Pancreas (tissue), 10 donors: ENCODE data around the gene EEF2K. TPM values are rescaled to one million over a fixed set of nuclear protein-coding genes. Genes with fewer than 3 reads are reported as not detected.

Source experiments
- ATAC-seq, 4 donors: fragments of 200-7000 bp; cut with Tn5 transposase; one replicate each; pipeline versions ENCODE4 v1.8.0 to v1.9.1; 2020; ENCODE audit warnings: mild to moderate bottlenecking in 4 of 4, moderate library complexity in 4 of 4
- DNase-seq, 6 donors: peaks; one replicate each; pipeline ENCODE4 v3.0.0-alpha.2; 2020
- FAIRE-seq: peaks from 2 replicates; lab custom pipeline; 2012; peaks lifted over from hg19 to GRCh38; lab: Jason Lieb, UNC
- H3K27ac ChIP-seq, 4 donors: fragments of 200-600 bp; sonication (generic); 1 replicate in 3 of 4; 2 replicates in 1 of 4; pipeline versions ENCODE4 v1.5.0 to v1.8.0; 2020
- H3K27me3 ChIP-seq, 4 donors: fragments of 200-600 bp; one replicate each; pipeline ENCODE4 v1.8.0; 2021
- H3K36me3 ChIP-seq, 3 donors: fragments of 200-600 bp; sonication (generic) in 1 of 3; one replicate each; pipeline versions ENCODE4 v1.5.0 to v1.8.0; 2020 to 2021
- H3K4me1 ChIP-seq, 3 donors: fragments of 200-600 bp; one replicate each; pipeline ENCODE4 v1.8.0; 2021
- H3K4me3 ChIP-seq, 4 donors: fragments of 200-600 bp; sonication (generic) in 2 of 4; one replicate each; pipeline versions ENCODE4 v1.5.0 to v1.8.0; 2020 to 2021
- H3K9me3 ChIP-seq, 4 donors: fragments of 200-600 bp; one replicate each; pipeline ENCODE4 v1.8.0; 2021
- WGBS, 2 donors: extraction: QIAGEN DNeasy Blood & Tissue Kit; methylation state at CpG; one replicate each; pipeline ENCODE4 v1.1.7; 2013; 5-methylcytosine and 5-hydroxymethylcytosine counted together
- intact Hi-C, 3 donors: fragments of 100-400 bp; cut with DNase I; formaldehyde crosslinking; loops; one replicate each; pipeline versions ENCODE4 v1.11.1 to v1.14.2; 2022
- polyA plus RNA-seq, 2 donors: library from polyadenylated mRNA; stranded (reverse); fragments of 200-250 nt; gene quantifications; one replicate each; pipeline ENCODE4 v1.2.3, GENCODE V29; 2013
- total RNA-seq, 6 donors: library from RNA; stranded (reverse); fragmentation: NEBNext Ultra II Directional in 4 of 6; extraction: Animal tissue kit (Norgen Biotek cat#: 25700) in 4 of 6; gene quantifications; one replicate each; pipeline versions ENCODE4 v1.2.1 to v1.2.4, GENCODE V29; 2021 to 2023
- TF ChIP-seq, protein P1 (sequence below), 4 donors: fragments of 200-600 bp; sonication (generic) in 3 of 4; IDR thresholded peaks; one replicate each; pipeline versions ENCODE4 v1.5.0 to v1.8.0; 2021; ENCODE audit warnings: antibody characterized with exemption in 4 of 4
- donor health status: healthy with polysubstance abuse.
- donor health status: DM: no; HTN: no; CAD: no; lungs with moderate emphysema.
- donor health status: DM: no; HTN: no; CAD: no.
- donor health status: control.
- donor health status: control.
- donor health status: Bipolar disorder and iron deficiency.
- donor health status: DM: yes; HTN: yes; CAD: no.
- donor health status: DM: no; HTN: no; CAD: no.
- donor health status: DM: no; HTN: no; CAD: no.
- donor health status: DM: yes; HTN: yes; CAD: no.

The EEF2K gene
- total and polyA plus RNA-seq, 8 donors: 6.1 to 21.1 (median 16.5) TPM

- peaks cover 0 to under 1% (median 0%) of the 10 kb centered on the region in 3 donors for H3K4me1 ChIP-seq
- H3K27ac ChIP-seq: no peak overlapping the region
- intact Hi-C loops: loop anchor here in 2 of 3 donors (5.0 to 10.0 kb wide), 2 partner anchors 84 to 286 kb away; partner anchors contain the start of genes EEF2K (in 1 of the 2), MOSMO (in 1 of the 2) and PDZD9 (in 1 of the 2)
- TF ChIP-seq, protein P1, sequence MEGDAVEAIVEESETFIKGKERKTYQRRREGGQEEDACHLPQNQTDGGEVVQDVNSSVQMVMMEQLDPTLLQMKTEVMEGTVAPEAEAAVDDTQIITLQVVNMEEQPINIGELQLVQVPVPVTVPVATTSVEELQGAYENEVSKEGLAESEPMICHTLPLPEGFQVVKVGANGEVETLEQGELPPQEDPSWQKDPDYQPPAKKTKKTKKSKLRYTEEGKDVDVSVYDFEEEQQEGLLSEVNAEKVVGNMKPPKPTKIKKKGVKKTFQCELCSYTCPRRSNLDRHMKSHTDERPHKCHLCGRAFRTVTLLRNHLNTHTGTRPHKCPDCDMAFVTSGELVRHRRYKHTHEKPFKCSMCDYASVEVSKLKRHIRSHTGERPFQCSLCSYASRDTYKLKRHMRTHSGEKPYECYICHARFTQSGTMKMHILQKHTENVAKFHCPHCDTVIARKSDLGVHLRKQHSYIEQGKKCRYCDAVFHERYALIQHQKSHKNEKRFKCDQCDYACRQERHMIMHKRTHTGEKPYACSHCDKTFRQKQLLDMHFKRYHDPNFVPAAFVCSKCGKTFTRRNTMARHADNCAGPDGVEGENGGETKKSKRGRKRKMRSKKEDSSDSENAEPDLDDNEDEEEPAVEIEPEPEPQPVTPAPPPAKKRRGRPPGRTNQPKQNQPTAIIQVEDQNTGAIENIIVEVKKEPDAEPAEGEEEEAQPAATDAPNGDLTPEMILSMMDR (IDR thresholded peaks at IDR 0.05): no peak
- no peak for DNase-seq
- ATAC-seq: no peak
- H3K4me3 ChIP-seq: no peak overlapping the region
- H3K27me3 ChIP-seq: peaks cover 0 to 2% (median 0%) of the 10 kb centered on the region in 4 donors
- H3K9me3 ChIP-seq: no peaks in the 10 kb centered on the region
- no peaks in the 10 kb centered on the region for H3K36me3 ChIP-seq
- no peak for FAIRE-seq
- 91 to 96% methylated on average over 5 of the region's 5 CpGs for WGBS, 2 donors
Measured at GRCh38 chr16:22291020-22291419, 84.9 kb downstream of the EEF2K start.

DNA sequence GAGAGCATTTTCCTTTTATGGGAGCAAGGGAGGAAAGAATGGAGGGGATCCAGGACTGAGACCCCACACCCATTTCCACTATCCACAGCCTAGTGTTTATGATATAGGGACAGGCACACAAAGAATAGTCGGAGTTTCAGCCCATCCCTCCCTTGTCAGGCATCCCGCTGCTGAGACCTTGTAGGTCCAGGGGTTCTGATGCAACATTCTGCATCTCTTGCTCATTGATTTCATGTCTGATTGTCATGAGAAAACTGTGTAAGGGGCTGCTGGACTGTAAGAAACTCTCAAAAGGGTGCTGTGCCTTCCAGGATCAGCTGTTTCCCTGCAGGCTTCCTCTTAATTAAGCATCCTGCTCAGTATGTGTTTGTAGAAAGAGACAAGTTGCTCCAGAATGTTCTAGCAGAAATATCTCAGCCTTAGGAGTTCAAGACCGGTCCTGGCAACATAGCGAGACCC is 85.8 kb downstream of the EEF2K start:
- intact Hi-C loops: loop anchor here in 2 of 3 donors (5.0 to 10.0 kb wide), 2 partner anchors 85 to 287 kb away; partner anchors contain the start of genes EEF2K (in 1 of the 2), MOSMO (in 1 of the 2) and PDZD9 (in 1 of the 2)
- ATAC-seq: no peak

DNA sequence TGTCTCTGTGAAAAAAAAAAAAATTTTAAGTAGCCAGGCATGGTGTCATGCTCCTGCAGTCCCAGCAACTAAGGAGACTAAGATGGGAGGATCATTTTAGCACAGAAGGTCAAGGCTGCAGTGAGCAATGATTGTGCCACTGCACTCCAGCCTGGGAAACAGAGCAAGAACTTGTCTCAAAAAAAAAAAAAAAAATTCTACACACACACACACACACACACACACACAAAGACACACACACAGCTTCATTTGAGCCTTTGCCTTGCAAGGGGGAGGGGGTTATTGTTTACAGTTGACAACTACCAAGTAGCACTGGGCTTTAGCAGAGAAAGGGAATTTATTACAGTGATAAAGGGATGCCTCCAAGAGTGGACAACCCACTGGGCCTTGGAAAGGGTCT is 86.2 kb downstream of the EEF2K start:
- DNase-seq: no peak
- peaks cover 0 to 3% (median 0%) of the 10 kb centered on the region in 3 donors for H3K4me1 ChIP-seq
- H3K27ac ChIP-seq: no peak overlapping the region
- no peak for FAIRE-seq
- no peaks in the 10 kb centered on the region for H3K9me3 ChIP-seq
- H3K36me3 ChIP-seq: no peaks in the 10 kb centered on the region
- no peak for ATAC-seq
- TF ChIP-seq, protein P1 (IDR thresholded peaks at IDR 0.05): no peak
- intact Hi-C loops: loop anchor here in 2 of 3 donors (5.0 to 10.0 kb wide), 2 partner anchors 85 to 288 kb away; partner anchors contain the start of genes EEF2K (in 1 of the 2), MOSMO (in 1 of the 2) and PDZD9 (in 1 of the 2)
- no peak overlapping the region for H3K4me3 ChIP-seq
- peaks cover 0 to 2% (median 0%) of the 10 kb centered on the region in 4 donors for H3K27me3 ChIP-seq

More for the DNA sequence above, 85.8 kb downstream of the EEF2K start:
- Histone ChIP-seq H3K27ac (no peak overlapping the region), H3K9me3 (no peaks in the 10 kb centered on the region), H3K27me3 (peaks cover 0 to 2% (median 0%) of the 10 kb centered on the region in 4 donors), H3K4me3 (no peak overlapping the region), H3K4me1 (peaks cover 0 to 3% (median 0%) of the 10 kb centered on the region in 3 donors), H3K36me3 (no peaks in the 10 kb centered on the region)
- FAIRE-seq (no peak), DNase-seq (no peak)
- WGBS, 2 donors: 67 to 73% methylated on average over 4 of the region's 4 CpGs
- TF ChIP-seq, protein P1 (IDR thresholded peaks at IDR 0.05): no peak

DNA sequence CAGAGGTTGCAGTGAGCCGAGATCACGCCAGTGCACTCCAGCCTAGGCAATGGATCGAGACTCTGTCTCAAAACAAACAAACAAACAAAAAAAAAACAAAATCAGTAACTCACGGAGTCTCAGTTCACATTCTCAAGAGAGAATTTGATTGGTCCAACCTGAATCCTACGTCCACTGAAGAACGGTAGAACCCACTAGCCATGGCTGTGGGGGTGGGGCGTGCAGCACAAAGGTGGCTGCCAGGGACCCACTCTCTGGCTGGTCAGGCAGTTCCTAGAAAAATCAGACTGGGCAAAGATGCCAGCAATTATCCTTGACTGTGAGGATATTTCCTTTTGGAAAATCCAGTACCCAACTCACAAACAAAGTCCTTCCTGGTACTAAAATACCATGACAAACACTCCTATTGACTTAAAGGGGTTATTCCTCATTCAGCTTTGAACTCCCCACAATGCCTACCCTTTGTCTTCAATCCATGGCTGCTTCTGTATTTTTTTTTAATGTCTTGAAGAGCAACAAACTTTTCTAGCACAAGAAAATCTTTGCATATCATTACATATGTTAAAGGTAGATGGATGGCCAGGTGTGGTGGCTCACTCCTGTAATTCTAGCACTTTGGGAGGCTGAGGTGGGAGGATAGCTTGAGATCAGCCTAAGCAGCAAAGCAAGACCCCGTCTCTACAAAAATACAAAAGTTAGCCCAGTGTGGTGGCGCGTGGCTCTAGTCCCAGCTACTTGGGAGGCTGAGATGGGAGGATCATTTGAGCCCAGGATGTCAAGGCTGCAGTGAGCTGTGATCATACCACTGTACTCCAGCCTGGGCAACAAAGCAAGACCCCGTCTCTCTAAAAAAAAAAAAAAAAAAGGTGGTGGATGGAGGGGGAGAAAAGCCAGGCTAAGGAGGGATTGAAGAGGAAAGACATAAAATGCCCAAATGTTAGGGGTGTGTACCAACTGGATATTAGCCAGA is 87.3 kb downstream of the EEF2K start:
- TF ChIP-seq, protein P1 (IDR thresholded peaks at IDR 0.05): no peak
- Histone ChIP-seq H3K4me1 (peaks cover 0 to 3% (median 0%) of the 10 kb centered on the region in 3 donors), H3K36me3 (no peaks in the 10 kb centered on the region), H3K9me3 (no peaks in the 10 kb centered on the region), H3K27me3 (peaks cover 0 to 2% (median 0%) of the 10 kb centered on the region in 4 donors), H3K4me3 (no peak overlapping the region), H3K27ac (no peak overlapping the region)
- ATAC-seq (no peak), FAIRE-seq (no peak), DNase-seq (no peak)
- intact Hi-C loops: loop anchor here in 2 of 3 donors (5.0 to 10.0 kb wide), 2 partner anchors 86 to 289 kb away; partner anchors contain the start of genes EEF2K (in 1 of the 2), MOSMO (in 1 of the 2) and PDZD9 (in 1 of the 2)
- WGBS, 2 donors: 88% methylated on average over 11 of the region's 11 CpGs
